DND-41 (cell line): ENCODE results near the gene TLK1.

Experiments used
- ATAC-seq: fragments of 200-7000 bp; cut with Tn5 transposase; 3 replicates; pipeline ENCODE4 v1.9.1; 2021; ENCODE audit warnings: low read depth; ENCODE audit not compliant: insufficient read depth
- DNase-seq: peaks from one replicate; pipeline ENCODE4 v3.0.0-alpha.2; 2020
- H2AFZ ChIP-seq: 2 replicates; pipeline ENCODE4 v1.6.0; 2012; ENCODE audit warnings: low read depth, low read length
- H3K27ac ChIP-seq: 2 replicates; pipeline ENCODE4 v1.5.1; 2012; ENCODE audit warnings: low read length, inconsistent platforms
- H3K27me3 ChIP-seq: fragments of 200-600 bp; sonication (generic); 2 replicates; pipeline ENCODE4 v1.6.0; 2012; ENCODE audit warnings: low read length, mild to moderate bottlenecking, inconsistent platforms; ENCODE audit not compliant: insufficient read depth, poor library complexity
- H3K36me3 ChIP-seq: 2 replicates; pipeline ENCODE4 v1.5.1; 2012; ENCODE audit warnings: low read length, inconsistent platforms; ENCODE audit not compliant: insufficient read depth
- H3K4me1 ChIP-seq: 2 replicates; pipeline ENCODE4 v1.5.1; 2012; ENCODE audit warnings: mild to moderate bottlenecking, low read length; ENCODE audit not compliant: insufficient read depth
- H3K4me2 ChIP-seq: 2 replicates; pipeline ENCODE4 v1.6.0; 2012; ENCODE audit warnings: mild to moderate bottlenecking, moderate library complexity, low read length, inconsistent platforms; ENCODE audit not compliant: insufficient read depth
- H3K4me3 ChIP-seq, 2 experiments: fragments of 200-600 bp in 1 of 2; shearing (Covaris generic) in 1 of 2; 2 replicates each; pipeline ENCODE4 v1.5.1; 2012 to 2016; ENCODE audit warnings: inconsistent platforms in 2 of 2, low read length in 2 of 2, mild to moderate bottlenecking in 2 of 2, low read depth in 1 of 2, moderate library complexity in 1 of 2
- H3K79me2 ChIP-seq: 2 replicates; pipeline ENCODE4 v1.6.0; 2012; ENCODE audit warnings: low read length, inconsistent platforms; ENCODE audit not compliant: insufficient read depth
- H3K9ac ChIP-seq: 2 replicates; pipeline ENCODE4 v1.6.0; 2012; ENCODE audit warnings: low read depth, mild to moderate bottlenecking, inconsistent platforms, low read length, moderate library complexity
- H3K9me3 ChIP-seq: 2 replicates; pipeline ENCODE4 v1.5.1; 2012; ENCODE audit warnings: low read length, moderate library complexity, mild to moderate bottlenecking, inconsistent platforms; ENCODE audit not compliant: insufficient read depth, severe bottlenecking
- H4K20me1 ChIP-seq: 2 replicates; pipeline ENCODE4 v1.6.0; 2012; ENCODE audit warnings: low read length; ENCODE audit not compliant: insufficient read depth
- CTCF ChIP-seq: IDR thresholded peaks from 2 replicates; pipeline ENCODE4 v1.5.1; 2012; ENCODE audit warnings: borderline replicate concordance, low read length, moderate library complexity, mild to moderate bottlenecking; ENCODE audit not compliant: poor library complexity, severe bottlenecking; ENCODE audit errors: extremely low read depth
- EZH2 ChIP-seq: IDR thresholded peaks from 3 replicates; pipeline ENCODE4 v1.6.1; 2012; ENCODE audit warnings: borderline replicate concordance, low read depth, mild to moderate bottlenecking, moderate library complexity, low read length, inconsistent platforms; ENCODE audit not compliant: severe bottlenecking

TLK1 gene

GRCh38 chr2:171087547-171087946, 73.1 kb downstream of the TLK1 start:
- H4K20me1 ChIP-seq: peaks cover 45% of the 10 kb centered on the region
- no peaks in the 10 kb centered on the region for H3K4me1 ChIP-seq
- H3K27me3 ChIP-seq: no peaks in the 10 kb centered on the region
- no peak overlapping the region for H3K4me2 ChIP-seq
- peaks cover 96% of the 10 kb centered on the region for H3K79me2 ChIP-seq
- ATAC-seq: no peak
- peaks cover 12% of the 10 kb centered on the region for H3K36me3 ChIP-seq
- no peak overlapping the region for H2AFZ ChIP-seq
- H3K4me3 ChIP-seq: no peak overlapping the region
- H3K9me3 ChIP-seq: no peaks in the 10 kb centered on the region
- H3K9ac ChIP-seq: no peak overlapping the region
- H3K27ac ChIP-seq: no peak overlapping the region
- no peak for DNase-seq
- TF ChIP-seq EZH2 (no peak), CTCF (no peak)

DNA sequence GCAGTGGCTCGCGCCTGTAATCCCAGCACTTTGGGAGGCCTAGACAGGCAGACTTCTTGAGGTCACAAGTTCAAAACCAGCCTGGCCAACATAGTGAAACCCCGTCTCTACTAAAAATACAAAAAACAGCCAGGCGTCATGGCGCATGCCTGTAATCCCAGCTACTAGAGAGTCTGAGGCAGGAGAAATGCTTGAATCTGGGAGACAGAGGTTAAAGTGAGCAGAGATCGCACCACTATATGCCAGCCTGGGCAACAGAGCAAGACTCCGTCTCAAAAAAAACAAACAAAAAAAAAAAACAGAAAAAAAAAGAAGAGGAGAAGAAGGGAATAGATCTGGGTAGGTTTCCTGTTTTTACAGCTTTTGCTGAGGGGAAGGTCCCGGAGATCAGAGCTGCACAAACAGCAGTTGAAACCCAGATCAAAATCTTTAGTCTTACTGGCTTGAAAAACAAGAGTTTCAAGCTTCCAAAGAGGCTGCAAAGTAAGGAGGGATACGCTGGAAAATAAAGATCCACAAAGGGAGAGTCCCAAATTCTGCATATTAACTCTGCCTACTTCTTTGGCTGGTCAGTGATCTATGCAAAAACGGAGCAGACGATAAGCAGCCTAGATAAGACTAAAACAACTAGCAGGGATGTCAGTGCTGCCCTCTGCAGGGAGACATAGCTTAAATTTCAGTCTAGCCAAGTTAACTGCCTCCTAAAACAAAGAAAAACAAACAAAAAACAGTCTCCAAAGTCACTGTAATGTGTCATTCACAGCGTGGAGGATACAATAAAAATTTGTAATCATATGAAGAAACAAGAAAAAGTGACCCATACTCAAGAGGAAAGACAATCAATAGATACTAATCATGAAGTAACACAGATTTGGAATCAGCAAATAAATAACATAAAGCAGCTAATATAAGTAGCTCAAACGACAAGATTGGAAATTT, 74.1 kb downstream of the TLK1 start:
- no peak overlapping the region for H3K4me3 ChIP-seq
- H4K20me1 ChIP-seq: peaks cover 43% of the 10 kb centered on the region
- H3K9ac ChIP-seq: no peak overlapping the region
- H2AFZ ChIP-seq: no peak overlapping the region
- peaks cover 15% of the 10 kb centered on the region for H3K36me3 ChIP-seq
- DNase-seq (peak; percentile 32), ATAC-seq (peak; percentile 63; the same call in 2 of the 3 replicates)
- no peaks in the 10 kb centered on the region for H3K9me3 ChIP-seq
- no peak overlapping the region for H3K4me2 ChIP-seq
- peak; percentile 64 for TF ChIP-seq CTCF
- TF ChIP-seq EZH2: no peak
- H3K4me1 ChIP-seq: no peaks in the 10 kb centered on the region
- 0 out of 2 replicates have a peak overlapping the region, but pooled peaks have one; percentile 28 for H3K27ac ChIP-seq
- peaks cover 97% of the 10 kb centered on the region for H3K79me2 ChIP-seq
- no peaks in the 10 kb centered on the region for H3K27me3 ChIP-seq

DNA sequence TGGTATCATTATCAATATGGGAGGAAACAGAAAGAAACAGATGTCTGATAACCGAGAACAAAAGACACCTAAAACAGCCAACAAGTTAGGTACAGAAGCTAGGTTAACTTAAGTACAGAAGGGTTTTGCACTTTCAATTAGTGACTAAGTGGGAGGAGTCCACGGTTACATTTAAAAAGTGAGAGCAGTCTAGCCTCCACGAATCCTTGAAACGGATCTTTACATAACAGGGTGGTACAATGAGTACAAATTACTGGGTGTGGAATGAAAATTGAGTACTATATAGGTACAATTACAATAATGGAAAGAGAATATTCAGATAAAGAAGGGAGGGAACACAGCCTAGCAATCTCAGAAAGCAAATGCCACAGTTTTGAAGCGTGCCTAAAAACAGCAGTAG, 76.6 kb downstream of the TLK1 start:
- DNase-seq (no peak), ATAC-seq (no peak)
- H3K27ac ChIP-seq: no peak overlapping the region
- H3K79me2 ChIP-seq: peaks cover 85% of the 10 kb centered on the region
- TF ChIP-seq EZH2 (no peak), CTCF (no peak)
- no peak overlapping the region for H3K4me2 ChIP-seq
- H3K9me3 ChIP-seq: no peaks in the 10 kb centered on the region
- H4K20me1 ChIP-seq: peaks cover 38% of the 10 kb centered on the region
- no peak overlapping the region for H3K4me3 ChIP-seq
- H2AFZ ChIP-seq: no peak overlapping the region
- peaks cover 21% of the 10 kb centered on the region for H3K36me3 ChIP-seq
- H3K27me3 ChIP-seq: no peaks in the 10 kb centered on the region
- no peaks in the 10 kb centered on the region for H3K4me1 ChIP-seq
- H3K9ac ChIP-seq: no peak overlapping the region
